HFF-Myc (cell line): ENCODE data around the gene AFF3.

Experiments used
- DNase-seq: peaks from one replicate; pipeline ENCODE4 v3.0.0-alpha.2; 2011; ENCODE audit warnings: low read depth; ENCODE audit errors: extremely low read depth
- H3K4me3 ChIP-seq: replicated peaks from 2 replicates; pipeline ENCODE4 v1.5.1; 2011; ENCODE audit warnings: low read depth, mild to moderate bottlenecking, control low read depth, low read length
- CTCF ChIP-seq: IDR thresholded peaks from 2 replicates; pipeline ENCODE4 v1.5.1; 2012; ENCODE audit warnings: mild to moderate bottlenecking, low read depth, low read length, control low read depth; ENCODE audit errors: missing control alignments

Gene AFF3

DNA sequence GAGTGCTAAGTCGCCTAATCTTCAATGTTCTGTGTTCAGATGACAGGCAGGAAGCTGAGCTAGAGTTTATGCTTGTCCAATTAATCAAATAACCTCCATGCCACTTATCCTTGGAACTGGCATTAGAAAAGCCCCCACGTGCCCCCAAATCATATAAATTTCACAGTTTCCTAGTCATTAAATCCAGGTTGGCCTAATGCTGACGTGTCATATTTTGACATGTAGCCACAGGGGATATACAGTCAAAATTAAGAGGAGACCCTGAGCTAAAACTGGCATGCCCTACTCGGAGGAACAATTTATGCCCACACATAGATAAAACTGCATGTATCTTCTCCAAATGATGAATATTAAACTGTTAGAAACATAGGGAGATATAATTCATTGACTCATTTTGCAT, 101.0 kb downstream of the AFF3 start:
- TF ChIP-seq CTCF = no peak
- no peak overlapping the region for H3K4me3 ChIP-seq
- DNase-seq = no peak

DNA sequence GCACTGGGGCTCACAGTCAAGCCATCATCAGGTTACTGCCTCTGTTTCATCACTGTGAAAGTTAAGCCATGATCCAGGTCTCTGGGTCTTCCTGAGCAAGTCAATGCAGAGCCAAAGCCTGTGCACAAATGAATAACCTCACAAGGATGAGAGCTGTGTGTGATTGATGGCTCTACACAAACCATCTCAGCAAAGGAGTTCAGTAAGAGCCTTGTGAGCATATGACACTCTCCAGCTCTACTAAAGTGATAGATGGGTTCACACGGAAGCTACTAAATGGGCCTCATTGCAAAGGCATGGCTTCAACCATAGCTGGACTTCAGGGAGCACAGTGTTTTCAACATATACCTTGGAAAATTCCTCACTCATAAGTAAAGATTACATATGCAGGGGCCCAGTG, 101.5 kb downstream of the AFF3 start:
- no peak overlapping the region for H3K4me3 ChIP-seq
- TF ChIP-seq CTCF = no peak
- DNase-seq = no peak

DNA sequence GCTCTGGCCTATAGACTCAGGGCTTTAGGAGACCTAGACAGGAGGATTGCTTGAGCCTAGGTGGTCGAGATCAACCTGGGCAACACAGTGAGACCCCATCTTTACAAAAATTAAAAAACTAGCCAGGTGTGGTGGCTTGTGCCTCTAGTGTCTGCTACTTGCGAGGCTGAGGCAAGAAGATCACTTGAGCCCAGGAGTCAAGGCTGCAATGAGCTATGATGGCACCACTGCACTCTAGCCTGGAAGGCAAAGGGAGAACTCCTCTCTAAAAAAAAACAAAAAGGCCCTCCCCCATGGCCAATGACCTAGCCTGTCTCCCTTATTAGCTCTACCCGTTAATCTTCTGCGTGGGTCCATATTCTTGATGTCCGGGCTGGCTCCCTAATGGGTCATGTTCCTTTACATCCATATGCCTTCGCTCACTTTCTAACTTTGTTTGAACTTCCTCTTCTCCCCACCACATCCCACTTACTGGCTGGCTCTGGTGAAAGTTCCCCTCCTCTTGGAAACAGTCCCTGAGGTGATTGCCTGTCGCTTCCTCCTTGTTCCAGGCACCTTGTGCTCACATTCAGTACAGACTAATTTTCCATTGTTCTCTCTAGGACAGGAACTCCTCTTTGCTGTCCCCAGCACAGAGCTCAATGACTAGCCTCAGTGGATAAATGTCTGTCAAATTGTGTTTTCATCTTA, 103.0 kb downstream of the AFF3 start:
- no peak for TF ChIP-seq CTCF
- no peak overlapping the region for H3K4me3 ChIP-seq
- DNase-seq = no peak

GRCh38 chr2:100038011-100038410, 104.4 kb downstream of the AFF3 start:
- no peak for DNase-seq
- no peak overlapping the region for H3K4me3 ChIP-seq
- no peak for TF ChIP-seq CTCF

- no peak for TF ChIP-seq CTCF
These were observed 105.6 kb downstream of the AFF3 start for GRCh38 chr2:100036793-100037192.

DNA sequence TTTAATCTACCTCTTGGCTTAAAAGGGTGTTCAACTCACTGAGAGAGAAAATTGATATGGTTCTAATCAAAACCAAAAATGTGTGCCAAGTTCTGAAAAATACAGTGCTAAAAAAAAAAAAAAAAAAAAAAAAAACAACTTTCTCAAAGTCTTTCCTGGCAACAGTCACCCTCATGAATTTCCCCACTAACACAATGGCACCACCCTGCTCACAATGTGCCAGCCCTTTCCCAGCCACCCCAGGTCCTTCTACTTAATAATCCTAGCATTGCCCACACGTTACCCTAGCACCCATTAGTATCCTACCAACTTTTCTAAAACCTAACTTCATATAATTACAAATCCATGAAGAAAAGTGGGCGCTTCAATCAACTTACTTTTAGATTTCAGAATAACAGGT, 106.4 kb downstream of the AFF3 start:
- no peak for TF ChIP-seq CTCF
- H3K4me3 ChIP-seq = no peak overlapping the region
- no peak for DNase-seq

More at GRCh38 chr2:100036793-100037192, 105.6 kb downstream of the AFF3 start:
- no peak overlapping the region for H3K4me3 ChIP-seq
- DNase-seq = no peak

GRCh38 chr2:100034431-100034830, 108.0 kb downstream of the AFF3 start:
- H3K4me3 ChIP-seq = no peak overlapping the region
- no peak for TF ChIP-seq CTCF
- DNase-seq = no peak
